ENCODE data around the gene SNHG17. TPM values are rescaled to one million over a fixed set of nuclear protein-coding genes. Genes with fewer than 3 reads are reported as not detected.

Gene SNHG17
- total RNA-seq, 4 donors from 2014 or later = 17.9 to 37.7 (median 28.0) TPM

GRCh38 chr20:38432292-38432691, 2.8 kb downstream of the SNHG17 start:
- no peaks in the 10 kb centered on the region for H3K27me3 ChIP-seq
- no peak overlapping the region for H3K27ac ChIP-seq
- DNase-seq = no peak
- H3K9me3 ChIP-seq = no peaks in the 10 kb centered on the region
- intact Hi-C loops (cut with DNase I) = no loop called here
- H3K4me3 ChIP-seq = peak overlapping the region in 1 of 4 donors; percentile 15
- TF ChIP-seq, protein P1, sequence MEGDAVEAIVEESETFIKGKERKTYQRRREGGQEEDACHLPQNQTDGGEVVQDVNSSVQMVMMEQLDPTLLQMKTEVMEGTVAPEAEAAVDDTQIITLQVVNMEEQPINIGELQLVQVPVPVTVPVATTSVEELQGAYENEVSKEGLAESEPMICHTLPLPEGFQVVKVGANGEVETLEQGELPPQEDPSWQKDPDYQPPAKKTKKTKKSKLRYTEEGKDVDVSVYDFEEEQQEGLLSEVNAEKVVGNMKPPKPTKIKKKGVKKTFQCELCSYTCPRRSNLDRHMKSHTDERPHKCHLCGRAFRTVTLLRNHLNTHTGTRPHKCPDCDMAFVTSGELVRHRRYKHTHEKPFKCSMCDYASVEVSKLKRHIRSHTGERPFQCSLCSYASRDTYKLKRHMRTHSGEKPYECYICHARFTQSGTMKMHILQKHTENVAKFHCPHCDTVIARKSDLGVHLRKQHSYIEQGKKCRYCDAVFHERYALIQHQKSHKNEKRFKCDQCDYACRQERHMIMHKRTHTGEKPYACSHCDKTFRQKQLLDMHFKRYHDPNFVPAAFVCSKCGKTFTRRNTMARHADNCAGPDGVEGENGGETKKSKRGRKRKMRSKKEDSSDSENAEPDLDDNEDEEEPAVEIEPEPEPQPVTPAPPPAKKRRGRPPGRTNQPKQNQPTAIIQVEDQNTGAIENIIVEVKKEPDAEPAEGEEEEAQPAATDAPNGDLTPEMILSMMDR (IDR thresholded peaks at IDR 0.05) = no peak
- TF ChIP-seq POLR2A (IDR thresholded peaks at IDR 0.05) = no peak
- H3K4me1 ChIP-seq = peaks cover 12 to 58% (median 16%) of the 10 kb centered on the region in 3 donors
- 79 to 93% methylated on average over 4 to 5 of the region's 6 CpGs for WGBS, 2 donors
- peaks cover 22 to 69% (median 47%) of the 10 kb centered on the region in 3 donors for H3K36me3 ChIP-seq

DNA sequence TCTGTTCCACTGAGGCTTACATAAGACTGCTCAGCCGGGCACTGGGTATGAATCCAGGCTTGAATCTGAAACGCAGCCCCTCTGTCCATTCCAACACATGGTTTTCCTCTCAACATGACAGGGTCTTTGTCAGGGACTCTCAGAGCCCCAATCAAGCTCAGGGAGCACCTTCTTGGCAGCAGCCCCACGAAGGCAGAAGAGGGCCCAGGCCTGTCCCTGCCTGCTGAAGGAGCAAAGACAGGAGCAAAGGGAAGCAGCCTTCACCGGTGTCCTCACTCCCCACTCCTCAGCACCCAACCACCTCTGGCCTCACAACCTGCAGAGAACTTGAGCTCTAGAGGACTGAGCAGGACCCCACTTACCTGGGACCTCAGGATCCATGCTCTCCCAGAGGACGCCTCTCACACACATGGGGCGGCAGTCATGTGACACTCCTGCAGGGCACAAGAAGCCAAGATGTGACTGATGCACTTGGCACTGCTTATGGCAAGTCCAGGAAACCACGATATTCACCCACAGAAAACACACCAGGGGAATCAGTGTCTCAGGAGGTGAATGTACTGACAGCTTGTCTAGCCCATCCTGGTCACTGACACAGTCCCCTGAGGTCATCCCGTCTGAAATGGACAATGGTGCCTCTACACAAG, 4.3 kb downstream of the SNHG17 start:
- TF ChIP-seq, protein P1 (IDR thresholded peaks at IDR 0.05) = no peak
- no peak for TF ChIP-seq POLR2A (IDR thresholded peaks at IDR 0.05)
- no peak for DNase-seq
- Histone ChIP-seq H3K4me1 (peaks cover 12 to 62% (median 16%) of the 10 kb centered on the region in 3 donors), H3K27me3 (no peaks in the 10 kb centered on the region), H3K36me3 (peaks cover 22 to 84% (median 57%) of the 10 kb centered on the region in 3 donors), H3K9me3 (no peaks in the 10 kb centered on the region), H3K27ac (no peak overlapping the region), H3K4me3 (no peak overlapping the region)
- 49 to 91% methylated on average over 4 to 5 of the region's 8 CpGs for WGBS, 2 donors
- intact Hi-C loops (cut with DNase I) = no loop called here

DNA sequence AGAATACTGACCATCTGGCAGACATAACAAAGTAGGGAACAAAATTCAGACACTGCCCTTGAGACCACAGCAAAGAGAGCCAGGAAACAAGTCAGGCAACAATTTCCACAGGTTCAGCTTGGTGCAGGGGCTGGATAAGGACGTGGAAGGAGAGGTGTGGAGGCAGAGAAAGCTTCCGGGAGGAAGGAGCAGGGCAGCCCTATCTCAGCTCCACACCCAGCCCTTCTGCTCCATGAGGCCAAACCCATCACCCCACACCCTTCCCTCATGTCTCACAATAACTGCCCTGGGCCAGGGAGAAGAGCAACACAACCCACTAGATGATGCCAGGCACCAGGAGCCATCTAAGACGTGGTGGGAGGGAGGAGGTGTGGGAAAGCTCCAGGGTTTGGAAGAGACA, 5.8 kb downstream of the SNHG17 start:
- no peak overlapping the region for H3K27ac ChIP-seq
- TF ChIP-seq, protein P1 (IDR thresholded peaks at IDR 0.05) = no peak
- no peak for TF ChIP-seq POLR2A (IDR thresholded peaks at IDR 0.05)
- no peaks in the 10 kb centered on the region for H3K27me3 ChIP-seq
- intact Hi-C loops (cut with DNase I) = no loop called here
- peaks cover 9 to 57% (median 16%) of the 10 kb centered on the region in 3 donors for H3K4me1 ChIP-seq
- H3K9me3 ChIP-seq = no peaks in the 10 kb centered on the region
- no peak for DNase-seq
- no peak overlapping the region for H3K4me3 ChIP-seq
- peaks cover 33 to 99% (median 68%) of the 10 kb centered on the region in 3 donors for H3K36me3 ChIP-seq
- 63 to 85% methylated on average over 2 to 3 of the region's 3 CpGs for WGBS, 2 donors

- H3K36me3 ChIP-seq = peaks cover 37 to 100% (median 73%) of the 10 kb centered on the region in 3 donors
- WGBS, 2 donors = 77 to 78% methylated on average over 3 of the region's 3 CpGs
- peaks cover 6 to 52% (median 11%) of the 10 kb centered on the region in 3 donors for H3K4me1 ChIP-seq
- intact Hi-C loops (cut with DNase I) = no loop called here
- H3K27me3 ChIP-seq = no peaks in the 10 kb centered on the region
- no peak overlapping the region for H3K4me3 ChIP-seq
- TF ChIP-seq, protein P1 (IDR thresholded peaks at IDR 0.05) = no peak
- no peak for TF ChIP-seq POLR2A (IDR thresholded peaks at IDR 0.05)
- DNase-seq = no peak
- H3K27ac ChIP-seq = no peak overlapping the region
- H3K9me3 ChIP-seq = no peaks in the 10 kb centered on the region
These were observed 6.3 kb downstream of the SNHG17 start for GRCh38 chr20:38428800-38429199.

GRCh38 chr20:38427655-38428023, 7.5 kb downstream of the SNHG17 start:
- intact Hi-C loops (cut with DNase I) = no loop called here
- H3K36me3 ChIP-seq = peaks cover 38 to 100% (median 76%) of the 10 kb centered on the region in 3 donors
- H3K4me1 ChIP-seq = peaks cover 0 to 41% (median 5%) of the 10 kb centered on the region in 3 donors
- WGBS, 2 donors = 60 to 77% methylated on average over 1 to 5 of the region's 5 CpGs
- DNase-seq = no peak
- TF ChIP-seq, protein P1 (IDR thresholded peaks at IDR 0.05) = no peak
- no peak for TF ChIP-seq POLR2A (IDR thresholded peaks at IDR 0.05)
- H3K9me3 ChIP-seq = no peaks in the 10 kb centered on the region
- H3K4me3 ChIP-seq = no peak overlapping the region
- H3K27me3 ChIP-seq = no peaks in the 10 kb centered on the region
- H3K27ac ChIP-seq = no peak overlapping the region

All from esophagus squamous epithelium (tissue), 5 donors.